ENCODE results near the gene B9D2. TPM values are rescaled to one million over a fixed set of nuclear protein-coding genes. Genes with fewer than 3 reads are reported as not detected.

The B9D2 gene
- total RNA-seq, 1 donor from 2014 or later: 10.7 TPM

- H3K4me3 Mint-ChIP-seq (ENCODE audit: low read depth): no peak overlapping the region
- H3K27ac Mint-ChIP-seq: no peak overlapping the region
- H3K9me3 Mint-ChIP-seq (ENCODE audit: low read depth): no peaks in the 10 kb centered on the region
- no peaks in the 10 kb centered on the region for H3K27me3 Mint-ChIP-seq
- no peak for DNase-seq (ENCODE audit: low spot score, unreplicated experiment)
- no peak for TF ChIP-seq CTCF (IDR thresholded peaks at IDR 0.05; ENCODE audit: unreplicated experiment)
- peaks cover 22% of the 10 kb centered on the region for H3K36me3 Mint-ChIP-seq (ENCODE audit: insufficient read depth)
- H3K4me1 Mint-ChIP-seq (ENCODE audit: low read depth): peaks cover 6% of the 10 kb centered on the region
Measured at GRCh38 chr19:41304706-41305483, 59.1 kb downstream of the B9D2 start.

Other genes with a start within 250 kb of the B9D2 start
- gene CYP2F1, start 249.7 kb downstream of the B9D2 start, total RNA-seq: not detected in 2 replicates
- 4.0 and 5.8 TPM in 2 replicates for gene CYP2S1, start 170.9 kb downstream of the B9D2 start, total RNA-seq
- 14.8 and 15.7 TPM in 2 replicates for gene AXL, start 144.9 kb downstream of the B9D2 start, total RNA-seq
- 256 and 259 TPM in 2 replicates for gene HNRNPUL1, start 99.8 kb downstream of the B9D2 start, total RNA-seq
- gene CCDC97, start 54.0 kb downstream of the B9D2 start, total RNA-seq: 44.9 and 46.5 TPM in 2 replicates
- 4.3 and 5.5 TPM in 2 replicates for gene TGFB1, start 10.2 kb downstream of the B9D2 start, total RNA-seq
- gene TMEM91, start 12.4 kb upstream of the B9D2 start, total RNA-seq: 12.8 and 14.3 TPM in 2 replicates
- gene EXOSC5, start 33.2 kb upstream of the B9D2 start, total RNA-seq: 15.4 and 17.0 TPM in 2 replicates
- gene BCKDHA, start 33.7 kb upstream of the B9D2 start, total RNA-seq: 15.2 and 16.3 TPM in 2 replicates
- 4.4 and 4.6 TPM in 2 replicates for gene B3GNT8, start 63.2 kb upstream of the B9D2 start, total RNA-seq
- gene DMAC2, start 75.8 kb upstream of the B9D2 start, total RNA-seq: 51.3 and 54.1 TPM in 2 replicates
- not detected in 2 replicates for gene ERICH4, start 79.0 kb upstream of the B9D2 start, total RNA-seq
- gene CEACAM21, start 212.0 kb upstream of the B9D2 start, total RNA-seq: not detected in 2 replicates

All from progenitor cell of endocrine pancreas (in vitro differentiated cells).